Activated T-cell treated with anti-CD3 and anti-CD28 coated beads, Interleukin-2, amount 50 U/mL, for 1 hour (primary cell): ENCODE data around the gene R3HDM4.

Experiments used
- DNase-seq: peaks from one replicate; pipeline ENCODE4 v3.0.0-alpha.2; 2020

The R3HDM4 gene

DNA sequence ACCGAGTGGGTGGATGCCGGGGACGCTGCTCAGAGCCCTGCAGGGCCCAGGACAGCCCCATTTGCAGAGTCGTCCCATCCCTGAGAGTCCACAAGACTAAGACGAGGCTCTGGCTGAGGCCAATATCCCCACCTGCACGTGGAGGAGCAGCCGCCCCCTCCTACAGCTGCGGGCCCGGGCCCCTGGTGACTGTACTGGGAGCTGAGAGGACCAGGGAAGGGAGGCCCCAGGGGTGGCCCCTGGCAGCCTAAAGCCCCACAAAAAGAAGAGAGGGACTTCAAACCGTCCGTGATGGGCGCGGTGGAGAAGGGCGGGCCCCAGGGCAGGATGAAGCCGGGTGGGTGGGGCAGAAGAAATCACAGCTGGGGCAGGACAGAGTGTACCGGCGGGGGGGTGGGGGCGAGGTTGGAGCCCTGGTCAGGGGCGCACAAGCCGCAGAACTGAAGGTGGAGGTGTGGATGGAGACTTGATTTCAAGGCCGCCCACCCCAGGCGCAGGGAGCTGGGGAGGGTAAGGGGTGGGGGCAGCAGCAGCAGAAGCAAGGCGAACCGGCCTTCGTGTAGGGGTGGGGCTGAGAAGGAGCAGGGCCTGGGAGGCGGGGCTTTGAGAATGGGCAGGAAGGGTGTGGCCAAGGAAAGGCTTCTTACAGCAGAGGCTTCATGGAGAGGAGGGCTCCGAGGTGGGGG is 40.6 kb downstream of the R3HDM4 start:
- DNase-seq, result peak; percentile 81

DNA sequence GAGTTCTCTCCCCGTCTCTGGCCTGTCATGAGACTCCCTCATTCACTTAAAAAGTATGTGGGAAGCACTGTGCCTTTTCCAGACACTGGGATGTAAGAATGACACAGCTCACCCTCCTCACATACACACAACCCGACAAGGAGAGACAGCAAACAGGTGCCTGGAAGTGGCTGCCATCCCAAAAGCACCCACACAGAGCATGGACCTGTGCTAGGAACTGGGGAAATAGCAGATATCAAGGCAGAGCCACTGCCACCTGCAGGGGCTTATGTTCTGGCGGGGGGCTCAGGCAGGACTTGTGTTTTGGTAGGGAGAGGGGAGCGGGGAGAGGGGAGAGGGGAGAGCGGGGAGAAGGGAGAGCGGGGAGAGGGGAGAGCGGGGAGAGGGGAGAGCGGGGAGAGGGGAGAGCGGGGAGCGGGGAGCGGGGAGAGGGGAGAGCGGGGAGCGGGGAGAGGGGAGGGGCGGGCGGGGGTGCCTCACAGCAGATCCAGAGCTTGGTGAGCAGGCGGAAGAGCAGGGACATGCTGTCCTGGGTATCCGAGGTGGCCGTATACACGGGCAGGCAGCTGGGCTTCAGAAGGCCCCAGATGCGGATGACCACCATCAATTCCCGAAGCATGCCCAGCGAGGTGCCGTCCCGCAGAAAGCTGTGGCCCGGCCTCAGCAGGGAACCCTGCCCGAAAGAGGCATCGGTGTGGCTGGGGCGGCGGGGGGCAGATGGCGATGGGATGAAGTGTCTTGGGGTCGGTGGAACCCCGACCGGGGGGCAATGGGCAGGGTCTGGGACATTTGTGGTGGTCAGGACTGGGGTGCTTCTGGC is 41.4 kb downstream of the R3HDM4 start:
- DNase-seq, result no peak

DNA sequence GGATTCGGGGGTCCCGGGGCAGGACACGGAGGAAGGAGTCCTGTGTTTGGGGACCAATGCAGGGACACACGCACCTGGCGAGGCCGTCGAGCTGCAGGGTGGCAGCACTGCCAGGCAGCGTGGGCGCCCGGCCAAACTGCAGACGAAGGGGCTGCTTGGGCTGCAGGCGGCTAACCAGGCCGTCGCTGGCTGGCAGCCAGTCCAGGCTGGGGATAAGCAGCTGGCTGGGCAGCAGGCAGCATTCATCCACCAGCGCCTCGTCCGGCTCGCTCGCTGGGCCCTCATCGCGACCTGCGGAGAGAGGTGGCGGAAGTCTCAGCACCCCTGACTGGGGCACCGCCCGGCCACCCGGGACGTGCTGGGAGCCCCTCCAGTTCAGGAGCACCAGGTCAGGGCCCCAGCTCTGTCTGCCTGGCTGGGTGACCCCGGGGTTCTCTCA is 42.0 kb downstream of the R3HDM4 start:
- DNase-seq, result no peak

DNA sequence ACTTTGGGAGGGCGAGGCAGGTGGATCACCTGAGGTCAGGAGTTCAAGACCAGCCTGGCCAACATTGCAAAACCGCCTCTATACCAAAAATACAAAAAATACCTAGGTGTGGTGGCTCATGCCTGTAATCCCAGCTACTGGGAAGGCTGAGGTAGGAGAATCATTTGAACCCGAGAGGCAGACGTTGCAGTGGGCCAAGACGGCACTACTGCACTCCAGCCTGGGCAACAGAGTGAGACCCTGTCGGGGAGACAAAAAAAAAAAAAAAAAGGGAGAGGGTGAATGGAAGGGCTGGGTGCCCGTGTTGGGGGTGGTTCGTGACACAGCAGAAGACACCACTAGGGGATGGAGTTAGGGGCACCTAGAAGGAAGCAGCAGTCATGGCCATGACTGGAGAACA is 42.7 kb downstream of the R3HDM4 start:
- DNase-seq, result no peak

DNA sequence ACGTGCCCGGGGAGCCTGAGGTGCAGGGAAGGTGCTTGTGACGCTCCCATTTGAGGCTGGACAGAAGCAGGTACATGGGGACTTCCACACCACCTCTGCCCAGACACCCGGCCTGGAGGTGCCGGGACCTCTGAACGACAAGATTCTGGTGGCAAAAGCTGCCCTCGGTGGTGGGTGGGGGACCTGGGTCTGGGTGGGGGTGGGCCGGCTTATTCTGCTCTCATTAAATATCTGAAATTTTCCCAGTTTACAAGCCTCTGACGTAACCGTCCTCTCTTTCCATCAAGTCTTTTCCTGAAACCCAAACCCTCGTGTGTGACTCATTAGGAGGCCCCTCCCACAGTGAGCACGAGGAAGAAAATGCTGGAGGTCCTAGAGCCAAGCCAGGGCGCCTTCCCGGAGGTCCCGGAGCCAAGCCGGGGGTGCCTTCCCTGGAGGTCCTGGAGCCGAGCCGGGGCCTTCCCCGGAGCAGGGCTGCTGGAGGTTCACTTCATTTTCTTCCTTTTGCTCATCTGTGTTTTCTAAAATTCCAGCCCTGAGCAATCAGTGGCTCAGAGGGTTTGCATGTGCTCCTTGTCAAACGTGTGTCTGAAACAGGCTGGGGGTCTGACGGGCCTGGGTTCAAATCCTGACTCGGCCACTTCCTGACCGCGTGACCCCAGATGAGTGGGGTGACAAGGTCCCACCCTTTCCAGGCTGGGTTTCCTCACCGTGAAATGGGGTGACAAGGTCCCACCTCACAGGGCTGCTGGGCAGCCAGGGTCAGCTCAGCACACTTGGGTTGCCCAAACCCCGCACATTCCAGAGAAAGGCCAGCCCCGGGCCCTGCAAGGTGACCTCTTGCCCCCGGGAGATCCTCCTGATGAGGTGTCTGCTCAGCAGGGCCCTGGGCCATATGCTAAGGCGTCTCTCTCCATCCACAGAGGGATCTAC is 43.5 kb downstream of the R3HDM4 start:
- no peak for DNase-seq

DNA sequence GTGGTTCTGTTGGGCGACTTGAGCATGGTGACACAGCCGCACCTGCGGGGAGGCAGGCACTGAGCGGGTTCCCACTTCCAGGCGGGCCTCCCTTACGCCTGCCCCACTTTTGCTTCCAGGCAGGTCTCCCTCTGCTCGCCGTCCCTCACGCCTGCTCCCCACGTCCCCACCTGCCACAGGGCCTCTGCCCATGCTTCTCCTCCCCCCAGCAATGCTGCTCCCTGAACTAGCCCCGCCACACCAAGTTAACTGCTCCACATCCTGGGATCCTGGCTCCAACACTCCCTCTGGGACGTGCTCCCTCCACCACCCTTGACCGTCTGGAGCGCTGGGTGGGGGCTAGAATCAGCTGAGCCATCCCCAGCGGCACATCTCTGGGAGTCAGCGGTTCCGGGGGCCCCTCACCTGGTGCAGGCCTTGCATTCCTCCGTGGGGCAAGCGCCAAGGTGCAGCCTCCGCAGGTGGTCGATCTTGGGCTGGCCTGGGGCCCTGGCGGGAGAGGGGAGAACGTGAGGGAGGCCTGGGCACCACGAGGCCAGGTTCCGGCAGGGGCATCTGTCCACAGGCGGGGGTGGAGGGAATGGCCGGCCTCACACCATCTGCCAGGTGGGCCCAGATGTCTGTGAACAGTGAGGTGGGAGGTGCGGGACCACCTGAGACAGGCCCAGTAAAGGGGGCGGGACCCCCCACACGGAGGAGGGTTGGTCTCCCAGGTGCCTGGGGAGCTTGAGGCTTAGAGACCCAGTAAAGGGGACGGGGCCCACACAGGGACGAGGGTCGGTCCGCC is 44.4 kb downstream of the R3HDM4 start:
- no peak for DNase-seq

DNA sequence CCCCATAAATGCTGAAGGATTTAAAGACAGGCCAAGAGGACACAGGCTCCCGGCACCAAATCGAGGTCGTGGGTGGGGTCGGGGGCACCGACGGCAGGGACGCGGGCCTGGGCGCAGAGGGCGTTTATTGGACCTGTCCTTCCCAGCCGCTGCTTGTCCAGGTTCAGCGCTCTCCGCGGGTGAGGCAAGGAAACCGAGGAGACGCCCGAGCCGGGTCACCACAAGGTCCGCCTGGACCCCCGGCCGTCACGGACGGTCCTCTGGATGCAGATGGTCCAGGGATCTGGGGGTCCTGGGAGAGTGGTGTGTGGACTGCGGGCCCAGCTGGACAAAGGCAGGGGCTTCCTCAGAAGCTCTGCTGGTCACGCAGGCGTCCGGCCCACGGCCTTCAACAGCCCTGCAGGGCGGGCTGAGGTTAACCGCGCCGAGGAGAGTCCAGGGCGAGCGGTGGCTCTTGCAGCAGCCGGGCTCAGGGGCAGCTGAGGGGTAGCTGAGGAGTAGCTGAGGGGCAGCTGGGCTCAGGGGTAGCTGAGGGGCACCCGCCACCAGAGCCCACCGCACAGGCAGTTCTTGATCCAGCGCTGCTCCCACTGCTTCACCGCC is 45.1 kb downstream of the R3HDM4 start:
- DNase-seq, result no peak

DNA sequence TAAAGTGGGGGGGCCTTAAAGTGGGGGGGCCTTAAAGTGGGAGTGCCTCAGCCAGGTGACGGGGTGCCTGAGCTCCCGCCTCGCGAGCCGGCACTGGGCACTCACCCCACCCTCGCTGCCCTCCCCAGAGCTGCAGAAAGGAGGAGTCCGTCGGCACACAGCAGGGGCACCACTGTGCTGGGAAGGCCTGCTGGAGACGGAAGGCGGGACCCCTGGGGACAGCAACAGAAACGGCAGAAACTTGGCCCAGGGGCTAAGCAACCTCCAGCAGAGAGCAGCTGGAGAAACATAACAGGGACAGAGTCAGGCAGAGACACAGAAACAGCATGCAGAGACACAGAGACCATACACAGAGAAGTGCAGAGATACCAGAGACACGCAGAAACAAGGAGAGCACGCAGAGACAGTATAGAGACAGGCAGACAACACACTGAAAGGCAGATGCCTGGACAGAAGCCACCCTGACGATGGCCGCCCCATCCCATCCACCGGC is 45.7 kb downstream of the R3HDM4 start:
- no peak for DNase-seq

DNA sequence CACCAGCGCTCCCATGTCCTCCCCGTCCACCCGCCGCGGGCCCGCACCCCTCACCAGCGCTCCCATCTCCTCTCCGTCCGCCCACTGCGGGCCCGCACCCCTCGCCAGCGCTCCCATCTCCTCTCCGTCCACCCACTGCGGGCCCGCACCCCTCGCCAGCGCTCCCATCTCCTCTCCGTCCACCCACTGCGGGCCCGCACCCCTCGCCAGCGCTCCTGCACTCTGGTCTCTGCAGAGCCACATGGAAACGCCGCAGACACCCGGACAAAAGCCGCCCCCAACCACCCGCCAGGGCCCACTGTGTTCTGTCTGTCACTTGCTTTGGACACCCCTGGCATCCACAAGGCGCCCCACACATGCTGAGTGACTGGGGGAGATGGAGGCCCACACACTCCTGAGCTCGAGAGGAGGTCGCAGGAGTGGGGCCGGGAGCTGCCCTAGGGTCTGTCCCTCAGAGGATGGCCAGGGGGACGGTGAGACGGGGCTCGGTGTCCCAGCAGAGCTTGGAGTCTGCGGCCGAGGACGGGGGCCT is 46.2 kb downstream of the R3HDM4 start:
- DNase-seq, result no peak

DNA sequence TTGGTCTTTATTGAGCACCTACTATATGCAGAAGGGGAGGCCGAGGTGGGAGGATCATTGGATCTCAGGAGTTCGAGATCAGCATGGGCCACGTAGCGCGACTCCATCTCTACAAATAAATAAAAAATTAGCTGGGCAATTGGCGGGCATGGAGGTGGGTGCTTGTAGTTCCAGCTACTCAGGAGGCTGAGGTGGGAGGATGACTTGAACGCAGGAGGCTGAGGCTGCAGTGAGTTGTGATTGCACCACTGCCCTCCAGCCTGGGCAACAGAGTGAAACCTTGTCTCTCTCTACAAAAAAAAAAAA is 49.8 kb downstream of the R3HDM4 start:
- peak; percentile 29 for DNase-seq

DNA sequence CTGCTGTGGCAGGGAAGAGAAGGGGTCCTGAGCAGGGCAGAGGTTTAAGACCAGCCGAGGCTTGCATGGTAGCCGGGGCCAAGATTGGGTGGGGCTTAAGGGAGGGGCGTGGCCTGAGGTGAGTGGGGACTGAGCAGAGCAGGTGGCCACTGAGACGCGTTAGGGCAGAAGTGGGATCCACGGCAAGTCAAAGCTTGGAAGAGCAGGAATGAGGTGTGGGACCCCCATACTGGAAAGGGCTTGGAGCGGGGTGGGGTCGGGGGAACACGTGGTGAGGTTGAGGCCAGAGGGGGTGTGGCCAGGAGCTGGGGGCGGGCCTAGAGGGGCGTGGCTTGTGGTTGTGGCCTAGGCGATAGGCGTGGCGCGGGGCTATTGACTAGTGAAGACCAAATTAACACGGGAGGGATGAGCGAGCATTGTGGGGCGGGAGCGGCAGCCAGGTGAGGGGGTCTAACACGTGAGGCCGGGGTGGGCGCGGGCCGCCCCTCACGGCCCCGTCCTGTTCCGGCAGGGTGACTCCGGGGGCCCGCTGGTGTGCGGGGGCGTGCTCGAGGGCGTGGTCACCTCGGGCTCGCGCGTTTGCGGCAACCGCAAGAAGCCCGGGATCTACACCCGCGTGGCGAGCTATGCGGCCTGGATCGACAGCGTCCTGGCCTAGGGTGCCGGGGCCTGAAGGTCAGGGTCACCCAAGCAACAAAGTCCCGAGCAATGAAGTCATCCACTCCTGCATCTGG is 50.3 kb downstream of the R3HDM4 start:
- peak; percentile 83 for DNase-seq

DNA sequence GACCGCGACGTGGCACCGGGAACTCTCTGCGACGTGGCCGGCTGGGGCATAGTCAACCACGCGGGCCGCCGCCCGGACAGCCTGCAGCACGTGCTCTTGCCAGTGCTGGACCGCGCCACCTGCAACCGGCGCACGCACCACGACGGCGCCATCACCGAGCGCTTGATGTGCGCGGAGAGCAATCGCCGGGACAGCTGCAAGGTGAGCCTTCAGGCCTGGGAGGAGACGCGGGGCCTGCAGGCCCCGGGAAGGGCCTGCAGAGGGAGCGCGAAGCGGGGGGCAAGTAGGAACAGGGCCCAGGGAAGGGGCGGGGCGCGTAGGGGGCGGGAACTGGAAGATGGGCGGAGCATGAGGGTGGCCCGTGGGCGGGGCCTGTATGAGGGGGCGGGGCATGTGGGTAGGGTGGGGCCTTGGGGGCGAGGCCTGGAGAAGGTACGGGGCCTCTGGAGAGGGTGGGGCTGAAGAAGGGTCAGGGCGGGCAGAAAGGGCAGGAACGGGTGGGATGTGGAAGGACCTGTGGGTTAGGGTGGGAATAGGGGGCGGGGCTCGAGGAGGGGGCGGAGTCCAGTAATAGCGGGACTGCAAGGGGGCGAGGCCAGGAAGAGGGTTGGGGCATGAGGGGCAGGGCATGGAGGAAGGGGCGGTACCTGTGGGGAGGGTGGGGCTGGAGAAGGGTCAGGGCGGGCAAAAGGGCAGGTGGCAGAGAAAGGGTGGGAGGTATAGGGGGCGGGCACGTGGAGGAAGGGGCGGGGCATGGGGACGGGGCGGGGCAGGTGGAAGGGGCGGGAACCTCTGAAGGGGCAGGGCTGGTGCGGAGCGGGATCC is 51.1 kb downstream of the R3HDM4 start:
- DNase-seq, result peak; percentile 76

DNA sequence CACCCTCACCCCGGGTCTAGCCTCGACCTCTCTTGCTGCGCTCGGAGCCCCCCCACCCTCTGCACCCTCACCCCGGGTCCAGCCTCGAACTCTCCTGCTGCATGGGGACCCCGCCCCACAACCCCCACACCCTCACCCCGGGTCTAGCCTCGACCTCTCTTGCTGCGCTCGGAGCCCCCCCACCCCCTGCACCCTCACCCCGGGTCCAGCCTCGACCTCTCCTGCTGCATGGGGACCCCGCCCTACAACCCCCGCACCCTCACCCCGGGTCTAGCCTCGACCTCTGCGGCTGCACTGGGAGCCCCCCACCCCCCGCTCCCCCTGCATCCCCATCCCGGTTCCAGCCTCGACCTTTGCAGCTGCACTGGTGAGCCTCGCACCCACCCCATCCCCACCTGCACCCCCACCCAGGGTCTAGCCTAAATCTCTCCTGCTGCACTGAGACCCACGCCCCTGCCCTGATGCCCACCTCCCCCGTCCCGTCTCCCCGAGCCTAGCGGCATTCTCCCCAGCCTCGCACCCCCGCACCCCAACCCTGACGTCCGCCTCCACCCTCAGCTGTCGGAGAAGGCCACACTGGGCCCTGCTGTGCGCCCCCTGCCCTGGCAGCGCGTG is 51.8 kb downstream of the R3HDM4 start:
- no peak for DNase-seq

DNA sequence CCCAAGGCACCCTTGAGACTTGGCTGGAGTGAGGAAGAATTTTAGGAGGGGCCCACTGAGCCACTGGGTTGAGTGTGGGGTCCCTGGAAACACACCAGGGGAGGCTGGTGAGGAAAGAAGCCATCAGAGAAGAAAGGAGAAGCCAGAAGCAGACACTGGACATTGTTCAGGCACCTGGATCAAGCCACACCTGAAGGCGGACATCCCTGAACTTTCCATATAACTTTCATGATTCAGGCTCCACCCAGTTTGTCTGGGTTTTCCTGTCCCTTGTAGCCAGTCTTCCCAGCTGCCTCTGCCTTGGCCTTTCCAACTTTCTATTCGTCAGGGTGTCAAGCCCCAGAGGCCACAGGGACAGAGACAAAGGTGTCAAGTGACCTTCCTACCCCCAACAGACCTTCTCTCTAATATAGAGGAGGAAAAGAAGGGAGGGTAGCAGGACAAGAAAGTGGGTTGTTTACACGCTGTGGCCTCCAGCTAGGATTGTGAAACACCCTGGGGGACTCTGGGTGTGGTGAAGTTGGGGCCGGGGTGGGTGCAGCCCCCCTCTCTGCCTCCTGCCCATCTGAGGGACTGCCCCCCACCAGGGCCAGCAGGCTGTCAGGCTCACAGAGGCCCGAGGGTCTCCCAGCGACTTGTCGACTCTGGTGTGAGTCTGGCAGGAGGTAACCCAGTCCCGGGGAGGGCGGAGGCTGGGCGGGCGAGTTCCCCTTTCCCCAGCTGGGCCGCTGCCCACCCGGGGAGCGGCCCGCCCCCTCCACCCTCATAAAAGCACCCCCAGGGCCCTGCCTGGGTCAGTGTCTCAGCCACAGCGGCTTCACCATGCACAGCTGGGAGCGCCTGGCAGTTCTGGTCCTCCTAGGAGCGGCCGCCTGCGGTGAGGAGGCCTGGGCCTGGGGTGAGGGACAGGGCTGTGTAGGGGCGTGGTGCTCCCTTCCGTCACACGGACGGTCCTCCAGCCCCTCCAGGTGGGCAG is 53.9 kb downstream of the R3HDM4 start, which contains the start of gene CFD:
TSS of gene CFD (plus strand) at position 797 of the 976 bp plus-strand sequence. CDS start at position 823, 26 bp downstream.
- no peak for DNase-seq

DNA sequence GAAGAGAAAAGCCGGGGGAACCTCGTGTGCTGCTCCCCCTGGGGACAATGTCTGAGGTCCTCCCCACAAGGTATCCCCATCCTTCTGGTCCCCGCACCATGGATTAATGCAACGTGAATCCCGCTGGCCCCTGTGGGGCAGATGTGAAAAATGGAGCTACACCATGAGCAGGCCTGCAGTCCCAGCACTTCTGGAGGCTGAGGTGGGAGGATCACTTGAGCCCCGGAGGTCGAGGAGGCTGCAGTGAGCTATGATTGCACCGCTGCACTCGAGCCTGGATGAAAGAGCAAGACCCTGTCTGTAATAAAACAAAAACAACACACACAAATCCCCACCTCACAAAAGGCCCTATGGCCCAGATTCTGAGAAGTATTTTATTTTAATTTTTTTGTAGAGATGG is 54.7 kb downstream of the R3HDM4 start:
- no peak for DNase-seq

DNA sequence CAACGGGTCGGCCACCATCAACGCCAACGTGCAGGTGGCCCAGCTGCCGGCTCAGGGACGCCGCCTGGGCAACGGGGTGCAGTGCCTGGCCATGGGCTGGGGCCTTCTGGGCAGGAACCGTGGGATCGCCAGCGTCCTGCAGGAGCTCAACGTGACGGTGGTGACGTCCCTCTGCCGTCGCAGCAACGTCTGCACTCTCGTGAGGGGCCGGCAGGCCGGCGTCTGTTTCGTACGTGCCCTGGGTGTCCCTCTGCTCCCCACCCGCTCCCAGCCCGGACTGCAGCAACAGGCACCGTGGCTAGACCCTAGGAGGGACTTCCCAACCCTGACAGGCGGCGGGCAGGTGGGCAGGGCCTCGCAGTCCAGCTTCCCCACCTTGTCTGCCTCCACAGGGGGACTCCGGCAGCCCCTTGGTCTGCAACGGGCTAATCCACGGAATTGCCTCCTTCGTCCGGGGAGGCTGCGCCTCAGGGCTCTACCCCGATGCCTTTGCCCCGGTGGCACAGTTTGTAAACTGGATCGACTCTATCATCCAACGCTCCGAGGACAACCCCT is 57.4 kb downstream of the R3HDM4 start:
- DNase-seq, result no peak

DNA sequence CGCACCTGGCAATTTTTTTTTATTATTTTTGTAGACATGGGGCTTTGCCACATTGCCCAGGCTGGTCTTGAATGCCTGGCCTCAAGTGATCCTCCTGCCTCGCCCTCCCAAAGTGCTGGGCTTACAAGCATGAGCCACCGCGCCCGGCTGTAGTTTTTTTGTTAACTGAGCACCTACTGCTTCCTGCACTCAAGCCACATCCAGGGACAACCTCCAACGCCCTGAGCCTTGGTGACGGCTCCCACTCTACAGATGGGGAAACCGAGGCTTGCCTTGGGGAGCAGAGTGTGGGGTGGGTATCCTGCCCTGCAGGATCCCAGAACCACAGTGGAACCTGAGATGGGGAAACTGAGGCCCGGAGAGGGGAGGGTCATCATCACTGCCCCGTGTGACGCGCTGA is 57.9 kb downstream of the R3HDM4 start:
- DNase-seq, result no peak

DNA sequence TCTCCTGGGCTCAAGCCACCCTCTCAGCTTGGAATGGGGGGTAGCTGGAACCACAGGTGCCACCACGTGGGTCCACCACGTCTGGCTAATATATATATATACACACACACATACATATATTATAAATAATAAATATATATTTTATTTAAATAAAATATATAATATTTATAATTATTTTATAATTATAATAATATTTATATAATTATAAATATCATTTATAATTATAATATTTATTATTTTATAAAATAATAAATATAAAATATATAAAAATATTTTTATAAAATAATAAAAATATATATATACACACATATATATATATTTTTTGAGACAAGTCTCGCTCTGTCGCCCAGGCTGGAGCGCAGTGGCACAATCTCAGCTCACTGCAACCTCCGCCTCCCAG is 58.5 kb downstream of the R3HDM4 start:
- DNase-seq, result no peak
